H1 (cell line): ENCODE data around the gene MVP. TPM values are rescaled to one million over a fixed set of nuclear protein-coding genes. Genes with fewer than 3 reads are reported as not detected.

Experiments
- CTCF ChIA-PET: fragments of 300-600 bp; sonication (Branson Sonifier 250); formaldehyde crosslinking; loops from one replicate; lab custom pipeline; 2021; ENCODE audit not compliant: partially characterized antibody; lab: Charles Lee
- POLR2A ChIA-PET: fragments of 300-600 bp; sonication (Branson Sonifier 250); formaldehyde crosslinking; loops from one replicate; lab custom pipeline; 2021; ENCODE audit warnings: inconsistent platforms; ENCODE audit not compliant: partially characterized antibody; lab: Charles Lee
- DNase-seq, 2 experiments: peaks; one replicate each; pipeline versions ENCODE4 v3.0.0 to v3.0.0-alpha.2; 2010 to 2022; ENCODE audit warnings: low spot score in 2 of 2, low read depth in 1 of 2, mixed read lengths in 1 of 2
- FAIRE-seq: peaks from 2 replicates; lab custom pipeline; 2011; peaks lifted over from hg19 to GRCh38; lab: Jason Lieb, UNC
- H2AFZ ChIP-seq: 2 replicates; pipeline ENCODE4 v1.8.1; 2012; ENCODE audit warnings: low read length, inconsistent platforms
- H2AK5ac ChIP-seq: 2 replicates; pipeline ENCODE4 v1.6.1; 2013; ENCODE audit warnings: low read depth, low read length
- H2BK120ac ChIP-seq: replicated peaks from 2 replicates; pipeline ENCODE3; 2013; ENCODE audit warnings: low read depth, low read length, inconsistent platforms
- H2BK12ac ChIP-seq: 2 replicates; pipeline ENCODE4 v1.6.1; 2013; ENCODE audit warnings: low read depth, low read length
- H2BK15ac ChIP-seq: 2 replicates; pipeline ENCODE4 v1.6.1; 2013; ENCODE audit warnings: low read length
- H2BK20ac ChIP-seq: 2 replicates; pipeline ENCODE4 v1.6.1; 2013; ENCODE audit warnings: low read length
- H2BK5ac ChIP-seq: 2 replicates; pipeline ENCODE4 v1.6.1; 2013; ENCODE audit warnings: low read depth, low read length
- H3K14ac ChIP-seq: 2 replicates; pipeline ENCODE4 v1.6.1; 2013; ENCODE audit warnings: inconsistent platforms; ENCODE audit not compliant: insufficient read length
- H3K18ac ChIP-seq: 2 replicates; pipeline ENCODE4 v1.6.1; 2013; ENCODE audit warnings: low read length; ENCODE audit errors: extremely low read depth
- H3K23ac ChIP-seq: 2 replicates; pipeline ENCODE4 v1.6.1; 2013; ENCODE audit warnings: inconsistent platforms; ENCODE audit not compliant: insufficient read length
- H3K23me2 ChIP-seq: 2 replicates; pipeline ENCODE4 v1.6.1; 2013; ENCODE audit warnings: low read depth, low read length
- H3K27ac ChIP-seq: 2 replicates; pipeline ENCODE4 v1.6.1; 2011; ENCODE audit warnings: low read depth, low read length, inconsistent platforms
- H3K27me3 ChIP-seq, 4 experiments: replicated peaks in 1 of 4; 1 replicate in 1 of 4; 2 replicates in 3 of 4; pipeline versions ENCODE4 v1.6.1 to v1.8.1; 2011 to 2013; ENCODE audit warnings: low read length in 3 of 4, mild to moderate bottlenecking in 3 of 4, inconsistent platforms in 2 of 4, mixed read lengths in 2 of 4, moderate library complexity in 1 of 4; ENCODE audit not compliant: control insufficient read depth in 3 of 4, insufficient read depth in 3 of 4; ENCODE audit errors: extremely low read depth in 1 of 4
- H3K36me3 ChIP-seq, 4 experiments: 2 replicates each; pipeline versions ENCODE4 v1.6.1 to v1.8.1; 2011 to 2013; ENCODE audit warnings: mild to moderate bottlenecking in 4 of 4, low read length in 3 of 4, moderate library complexity in 2 of 4, control low read depth in 1 of 4, inconsistent platforms in 1 of 4; ENCODE audit not compliant: insufficient read depth in 4 of 4, control insufficient read depth in 2 of 4
- H3K4ac ChIP-seq: replicated peaks from 2 replicates; pipeline ENCODE3; 2013; ENCODE audit warnings: low read length, low read depth, mixed read lengths, inconsistent platforms; ENCODE audit not compliant: insufficient read length
- H3K4me1 ChIP-seq, 4 experiments: replicated peaks in 1 of 4; 1 replicate in 1 of 4; 2 replicates in 3 of 4; pipeline versions ENCODE4 v1.6.1 to v1.8.1; 2011 to 2013; ENCODE audit warnings: low read length in 3 of 4, inconsistent platforms in 2 of 4, mixed read lengths in 1 of 4; ENCODE audit not compliant: insufficient read depth in 4 of 4, control insufficient read depth in 3 of 4
- H3K4me2 ChIP-seq, 2 experiments: 2 replicates each; pipeline versions ENCODE4 v1.6.1 to v1.8.1; 2011 to 2013; ENCODE audit warnings: low read depth in 2 of 2, low read length in 2 of 2, control low read depth in 1 of 2, inconsistent platforms in 1 of 2, mild to moderate bottlenecking in 1 of 2; ENCODE audit not compliant: insufficient read depth in 1 of 2
- H3K4me3 ChIP-seq, 4 experiments: fragments of 200-600, 300-600 bp in 1 of 4; sonication (generic), shearing (Covaris generic), sonication (Bioruptor Twin) in 1 of 4; 2 replicates each; pipeline versions ENCODE4 v1.5.1 to v1.8.1; 2011 to 2016; ENCODE audit warnings: low read length in 4 of 4, low read depth in 3 of 4, control low read depth in 2 of 4, inconsistent platforms in 2 of 4, mild to moderate bottlenecking in 2 of 4, mixed read lengths in 1 of 4, moderate library complexity in 1 of 4; ENCODE audit not compliant: insufficient read depth in 2 of 4; ENCODE audit errors: extremely low read depth in 1 of 4
- H3K56ac ChIP-seq: replicated peaks from 2 replicates; pipeline ENCODE3; 2013; ENCODE audit warnings: low read depth, mild to moderate bottlenecking, mixed read lengths, low read length, inconsistent platforms; ENCODE audit not compliant: insufficient read length
- H3K79me1 ChIP-seq: 2 replicates; pipeline ENCODE4 v1.6.1; 2013; ENCODE audit warnings: low read depth, low read length, control low read depth
- H3K79me2 ChIP-seq, 2 experiments: 2 replicates each; pipeline versions ENCODE4 v1.6.1 to v1.8.1; 2012 to 2013; ENCODE audit warnings: low read length in 2 of 2, mild to moderate bottlenecking in 2 of 2, inconsistent platforms in 1 of 2; ENCODE audit not compliant: insufficient read depth in 2 of 2, control insufficient read depth in 1 of 2
- H3K9ac ChIP-seq, 4 experiments: replicated peaks in 1 of 4; 1 replicate in 1 of 4; 2 replicates in 3 of 4; pipeline versions ENCODE4 v1.6.1 to v1.8.1; 2011 to 2013; ENCODE audit warnings: low read depth in 3 of 4, low read length in 3 of 4, control low read depth in 2 of 4, mild to moderate bottlenecking in 2 of 4, moderate library complexity in 2 of 4, inconsistent platforms in 1 of 4; ENCODE audit errors: extremely low read depth in 1 of 4
- H3K9me3 ChIP-seq, 2 experiments: 2 replicates each; pipeline versions ENCODE4 v1.6.1 to v1.8.1; 2012 to 2013; ENCODE audit warnings: mild to moderate bottlenecking in 2 of 2, moderate library complexity in 2 of 2, control low read depth in 1 of 2, inconsistent platforms in 1 of 2, low read depth in 1 of 2, low read length in 1 of 2, mixed read lengths in 1 of 2; ENCODE audit not compliant: insufficient read depth in 2 of 2
- H4K20me1 ChIP-seq, 2 experiments: replicated peaks in 1 of 2; 2 replicates each; pipeline versions ENCODE3 to v1.8.1; 2011 to 2013; ENCODE audit warnings: inconsistent platforms in 2 of 2, low read length in 2 of 2, mild to moderate bottlenecking in 1 of 2; ENCODE audit not compliant: insufficient read depth in 2 of 2, control insufficient read depth in 1 of 2
- H4K5ac ChIP-seq: 2 replicates; pipeline ENCODE4 v1.6.1; 2013; ENCODE audit warnings: low read length, low read depth, mixed read lengths, inconsistent platforms; ENCODE audit not compliant: insufficient read length
- H4K8ac ChIP-seq: 2 replicates; pipeline ENCODE4 v1.8.0; 2013; ENCODE audit warnings: mild to moderate bottlenecking, moderate library complexity, low read length, inconsistent platforms; ENCODE audit not compliant: insufficient read depth; ENCODE audit errors: extremely low read depth
- H4K91ac ChIP-seq: replicated peaks from 2 replicates; pipeline ENCODE3; 2013; ENCODE audit warnings: low read length, mixed read lengths, inconsistent platforms; ENCODE audit not compliant: insufficient read length
- CREB1 ChIP-seq: IDR thresholded peaks from 2 replicates; pipeline ENCODE4 v1.6.1; 2012; ENCODE audit warnings: inconsistent platforms
- CTCF ChIP-seq, 3 experiments: IDR thresholded peaks; 1 replicate in 2 of 3; 2 replicates in 1 of 3; pipeline versions ENCODE4 v1.5.1 to v1.6.1; 2011; ENCODE audit warnings: low read length in 3 of 3, mild to moderate bottlenecking in 3 of 3, inconsistent platforms in 2 of 3, low read depth in 1 of 3, moderate library complexity in 1 of 3; ENCODE audit not compliant: insufficient read depth in 1 of 3; ENCODE audit errors: control extremely low read depth in 1 of 3
- GTF2F1 ChIP-seq: IDR thresholded peaks from 2 replicates; pipeline ENCODE4 v1.6.1; 2012; ENCODE audit warnings: low read depth, low read length, improper control_type of control experiment, borderline replicate concordance
- HDAC6 ChIP-seq: IDR thresholded peaks from one replicate; pipeline ENCODE4 v1.7.1; 2012; ENCODE audit warnings: low read depth, mild to moderate bottlenecking, inconsistent platforms, low read length, moderate library complexity
- POLR2AphosphoS5 ChIP-seq: IDR thresholded peaks from 2 replicates; pipeline ENCODE4 v1.6.1; 2011; ENCODE audit warnings: low read depth, low read length
- POU5F1 ChIP-seq: IDR thresholded peaks from 2 replicates; pipeline ENCODE4 v1.6.1; 2011; ENCODE audit warnings: low read depth, mild to moderate bottlenecking, low read length, moderate library complexity
- USF2 ChIP-seq: IDR thresholded peaks from 2 replicates; pipeline ENCODE4 v1.6.1; 2011; ENCODE audit warnings: low read length, improper control_type of control experiment
- WGBS, 2 experiments: shearing (Covaris generic) in 1 of 2; methylation state at CpG; one replicate each; pipeline versions ENCODE4 v1.1.6 to v1.1.7; 2013 to 2015; ENCODE audit warnings: low lambda C conversion rate in 2 of 2, mixed read lengths in 2 of 2, inconsistent platforms in 1 of 2, low coverage in 1 of 2, missing lambda C conversion rate in 1 of 2; ENCODE audit not compliant: insufficient replicate concordance in 2 of 2, insufficient coverage in 1 of 2, insufficient read length in 1 of 2; ENCODE audit errors: extremely low coverage in 1 of 2, missing lambda C conversion rate in 1 of 2; 5-methylcytosine and 5-hydroxymethylcytosine counted together
- polyA plus RNA-seq, 7 experiments: library from polyadenylated mRNA; depleted of rRNA in 3 of 7; stranded (reverse) in 5 of 7; unstranded in 2 of 7; fragments of >200 nt in 5 of 7; fragments of 200-250 nt in 2 of 7; gene quantifications; 1 replicate in 5 of 7; 2 replicates in 1 of 7; 4 replicates in 1 of 7; pipeline versions ENCODE4 v1.2.1 to v1.2.3, GENCODE V29; 2011 to 2013; ENCODE audit warnings: missing spikeins in 2 of 7, mixed read lengths in 2 of 7
- total RNA-seq: library from RNA; stranded (reverse); fragmentation: NEBNext Ultra II Directional; extraction: Animal tissue kit (Norgen Biotek cat#: 25700); gene quantifications from 2 replicates; pipeline ENCODE4 v1.2.1, GENCODE V29; 2021

The MVP gene
- total and polyA plus RNA-seq, 2 of the 8 experiments (the other 6 are each of a cell fraction or from before 2014, with no cell fraction given) = 1.9 TPM

- H3K4ac ChIP-seq = no peak overlapping the region
- TF ChIP-seq CREB1 (no peak), USF2 (no peak), POLR2AphosphoS5 (no peak; the same call in 1 of the 2 replicates), GTF2F1 (no peak), POU5F1 (no peak), HDAC6 (no peak), CTCF (IDR thresholded peaks at IDR 0.05; ENCODE audit: control extremely low read depth in 1 of 3, insufficient read depth in 1 of 3, low read depth in 1 of 3, low read length in 3 of 3) (peak in 1 of 3 experiments; percentile 39; a peak in 1 of 4 replicates)
Observed at GRCh38 chr16:29816694-29817441, 3.4 kb upstream of the MVP start.

More at GRCh38 chr16:29816694-29817441, 3.4 kb upstream of the MVP start:
- H3K36me3 ChIP-seq = peaks cover 12 to 23% (median 18%) of the 10 kb centered on the region in 4 experiments
- H3K23me2 ChIP-seq = peaks cover 21% of the 10 kb centered on the region
- peak overlapping the region; percentile 16; the same call in 1 of the 2 replicates for H2BK15ac ChIP-seq
- no peak overlapping the region for H2BK12ac ChIP-seq
- peak overlapping the region; percentile 61 for H4K91ac ChIP-seq
- H3K14ac ChIP-seq = no peak overlapping the region
- peak overlapping the region; percentile 62 for H3K56ac ChIP-seq
- H3K9me3 ChIP-seq = no peaks in the 10 kb centered on the region
- no peak overlapping the region for H3K23ac ChIP-seq
- H2AK5ac ChIP-seq = no peak overlapping the region
- peaks cover 0 to 26% of the 10 kb centered on the region in 2 experiments; a peak in 1 of 4 replicates for H3K79me2 ChIP-seq
- H3K4me1 ChIP-seq = peaks cover 0 to 31% (median 21%) of the 10 kb centered on the region in 4 experiments; a peak in 6 of 7 replicates
- H3K4me3 ChIP-seq = peak overlapping the region; percentile 59 to 91 (median 83)
- 4% methylated on average over 31 of the region's 37 CpGs; no CpG with 5 or more reads in 1 of the 2 experiments for WGBS, 2 experiments
- H3K27me3 ChIP-seq = no peaks in the 10 kb centered on the region
- peak overlapping the region; percentile 91 to 92 for H3K4me2 ChIP-seq
- H3K18ac ChIP-seq = peak overlapping the region; percentile 95
- H4K20me1 ChIP-seq = peaks cover 2 to 4% of the 10 kb centered on the region in 2 experiments
- peak overlapping the region; percentile 31 for H4K5ac ChIP-seq
- H3K9ac ChIP-seq = peak overlapping the region; percentile 46 to 88 (median 75)
- ChIA-PET POLR2A (interaction anchor here (0.7 to 16.6 kb wide), 15 partner anchors 9 to 204 kb away, joined by 3 to 167 read pairs (median 5); partner anchors contain the start of genes CDIPT, KIF22, MAZ and SEZ6L2), CTCF (interaction anchor here (0.6 to 17.5 kb wide), 13 partner anchors 9 to 981 kb away, joined by 3 to 212 read pairs (median 6); partner anchors contain the start of genes MAZ and TLCD3B)
- H2BK20ac ChIP-seq = no peak overlapping the region
- H3K79me1 ChIP-seq = peaks cover 5% of the 10 kb centered on the region
- H4K8ac ChIP-seq = peak overlapping the region; percentile 87; the same call in 1 of the 2 replicates
- H2BK5ac ChIP-seq = peak overlapping the region; percentile 89
- no peak overlapping the region for H2AFZ ChIP-seq
- no peak for FAIRE-seq
- peak overlapping the region; percentile 94; the same call in 1 of the 2 replicates for H3K27ac ChIP-seq
- no peak overlapping the region for H2BK120ac ChIP-seq
- DNase-seq = peak in 1 of 2 experiments; percentile 80
